ENCODE measurements around the gene OR1J4.
"Not testable (repeated sequence)": the region's sequence is repeated elsewhere in the genome, so short reads cannot be mapped to it uniquely, and the experiment has no call there.

OR1J4 gene

DNA sequence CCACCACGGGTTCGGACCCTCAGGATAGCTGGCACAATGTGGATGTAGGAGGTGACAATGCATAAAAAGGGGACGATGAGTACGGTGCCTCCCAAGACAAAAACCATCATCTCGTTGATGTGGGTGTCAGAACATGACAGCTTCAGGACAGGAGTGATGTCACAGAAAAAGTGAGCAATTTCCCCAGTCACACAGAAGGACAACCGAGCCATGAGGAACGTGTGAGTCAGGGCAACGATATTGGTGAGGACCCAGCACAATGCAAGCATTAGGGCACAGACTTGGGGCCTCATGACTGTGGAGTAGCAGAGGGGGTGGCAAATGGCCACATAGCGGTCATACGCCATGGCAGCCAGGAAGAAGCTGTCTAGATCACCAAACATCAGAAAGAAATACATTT is 7.7 kb downstream of the OR1J4 start:
- Histone ChIP-seq H3K4me1 (ENCODE audit: control insufficient read depth, insufficient read depth, low read length, unreplicated experiment) (no peaks in the 10 kb centered on the region), H3K36me3 (ENCODE audit: insufficient read depth, low read length) (no peaks in the 10 kb centered on the region), H3K79me2 (ENCODE audit: control insufficient read depth, insufficient read depth, low read length, unreplicated experiment) (no peaks in the 10 kb centered on the region), H3K27me3 (ENCODE audit: insufficient read depth, low read length) (peaks cover 44% of the 10 kb centered on the region), H3K4me3 (ENCODE audit: low read depth, low read length) (no peak overlapping the region), H3K27ac (ENCODE audit: low read depth, low read length) (no peak overlapping the region), H2AFZ (ENCODE audit: low read length, unreplicated experiment) (no peak overlapping the region)

DNA sequence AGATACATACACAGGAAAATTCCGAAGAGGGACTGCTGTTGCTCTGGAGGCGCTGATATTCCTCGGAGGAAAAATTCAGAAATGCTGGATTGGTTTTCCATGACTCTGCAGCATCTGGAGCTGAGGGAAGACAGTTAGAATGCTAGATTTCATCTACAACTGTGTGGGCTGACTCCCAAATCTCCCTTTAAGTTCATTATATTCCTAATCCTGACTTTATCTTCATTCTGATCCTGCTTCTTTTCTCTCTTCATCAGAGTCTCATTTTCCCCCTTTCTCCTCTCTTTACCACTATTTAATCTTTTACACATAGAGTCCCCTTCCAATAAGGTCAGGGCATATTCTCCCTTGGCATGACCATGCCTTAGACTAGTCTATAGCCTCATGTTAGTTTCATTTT is 8.3 kb downstream of the OR1J4 start, which contains the start of gene OR1N1:
Gene OR1N1 (minus strand): TSS at position 101 of the 400 bp plus-strand sequence. CDS start 0 bp downstream, at position 101.
- H3K27ac ChIP-seq (ENCODE audit: low read depth, low read length): no peak within 1 kb of the TSS
- H3K79me2 ChIP-seq (ENCODE audit: control insufficient read depth, insufficient read depth, low read length, unreplicated experiment): no peaks in the 10 kb centered on the region
- H3K4me3 ChIP-seq (ENCODE audit: low read depth, low read length): no peak within 1 kb of the TSS
- no peaks in the 10 kb centered on the region for H3K4me1 ChIP-seq (ENCODE audit: control insufficient read depth, insufficient read depth, low read length, unreplicated experiment)
- no peak within 1 kb of the TSS for H2AFZ ChIP-seq (ENCODE audit: low read length, unreplicated experiment)
- H3K36me3 ChIP-seq (ENCODE audit: insufficient read depth, low read length): no peaks in the 10 kb centered on the region
- peaks cover 40% of the 10 kb centered on the region for H3K27me3 ChIP-seq (ENCODE audit: insufficient read depth, low read length)

DNA sequence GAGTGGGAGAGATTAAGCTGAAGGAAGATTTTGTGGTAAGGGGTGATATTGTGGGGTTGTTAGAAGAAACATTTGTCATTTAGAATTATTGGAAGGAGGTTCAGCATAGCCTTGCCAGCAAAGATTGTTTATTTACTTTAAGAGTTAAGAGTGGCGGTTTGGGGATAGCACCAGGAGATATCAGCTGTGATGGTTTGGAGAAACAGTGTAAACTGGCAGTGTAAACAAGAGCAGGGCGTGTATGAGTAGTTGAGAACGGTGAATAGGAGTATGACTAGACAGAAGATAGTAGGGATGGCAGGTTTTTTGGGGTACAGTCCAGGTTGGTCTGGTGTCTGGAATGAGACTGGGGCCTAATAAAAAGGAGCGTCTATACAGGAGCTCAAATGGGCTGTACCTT is 12.2 kb downstream of the OR1J4 start:
- peaks cover 28% of the 10 kb centered on the region for H3K27me3 ChIP-seq (ENCODE audit: insufficient read depth, low read length)
- not testable (repeated sequence) for H3K4me3 ChIP-seq (ENCODE audit: low read depth, low read length); H3K27ac ChIP-seq (ENCODE audit: low read depth, low read length); H2AFZ ChIP-seq (ENCODE audit: low read length, unreplicated experiment); H3K36me3 ChIP-seq (ENCODE audit: insufficient read depth, low read length); H3K79me2 ChIP-seq (ENCODE audit: control insufficient read depth, insufficient read depth, low read length, unreplicated experiment); H3K4me1 ChIP-seq (ENCODE audit: control insufficient read depth, insufficient read depth, low read length, unreplicated experiment)

DNA sequence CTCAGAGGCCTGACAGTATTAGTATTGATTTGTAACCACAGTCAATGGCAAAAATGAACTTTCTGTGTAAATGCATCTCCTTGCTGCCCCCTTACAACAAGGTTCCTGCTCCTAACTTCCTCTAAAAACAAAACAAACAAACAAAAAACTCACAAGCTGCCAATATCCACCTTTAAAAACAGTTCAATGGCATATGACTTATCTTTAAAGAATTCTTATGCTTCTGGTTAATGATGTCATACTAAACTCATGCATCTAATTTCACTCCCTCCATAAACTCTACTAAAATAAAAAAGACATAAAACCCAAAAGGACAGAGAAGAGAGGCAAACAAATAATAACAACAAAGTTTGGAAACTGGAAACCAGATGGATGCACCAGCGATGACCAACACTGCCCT is 17.2 kb downstream of the OR1J4 start:
- Histone ChIP-seq H3K27ac (ENCODE audit: low read depth, low read length) (no peak overlapping the region), H3K79me2 (ENCODE audit: control insufficient read depth, insufficient read depth, low read length, unreplicated experiment) (no peaks in the 10 kb centered on the region), H3K4me1 (ENCODE audit: control insufficient read depth, insufficient read depth, low read length, unreplicated experiment) (no peaks in the 10 kb centered on the region), H3K4me3 (ENCODE audit: low read depth, low read length) (no peak overlapping the region), H2AFZ (ENCODE audit: low read length, unreplicated experiment) (no peak overlapping the region), H3K36me3 (ENCODE audit: insufficient read depth, low read length) (no peaks in the 10 kb centered on the region), H3K27me3 (ENCODE audit: insufficient read depth, low read length) (peaks cover 3% of the 10 kb centered on the region; the same call in 1 of the 2 replicates)

DNA sequence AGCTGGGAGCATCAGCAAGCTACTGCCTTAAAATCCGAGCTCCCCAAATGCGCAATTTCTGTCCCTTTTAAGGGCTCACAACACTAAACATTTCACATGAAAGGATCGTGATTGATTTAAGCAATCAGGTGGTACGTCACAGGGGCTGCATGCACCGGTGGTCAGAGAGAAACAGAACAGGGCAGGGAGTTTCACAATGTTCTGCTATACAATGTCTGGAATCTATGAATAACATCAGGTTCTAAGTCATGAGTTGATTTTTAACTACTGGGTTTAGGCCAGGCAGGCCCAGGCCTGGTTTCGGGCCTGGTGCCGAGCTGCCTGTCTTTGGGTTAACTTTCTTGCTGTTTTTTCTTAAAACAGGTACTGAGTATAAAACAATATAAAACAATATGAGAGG is 18.1 kb downstream of the OR1J4 start:
- H3K27me3 ChIP-seq (ENCODE audit: insufficient read depth, low read length): peaks cover 12% of the 10 kb centered on the region; the same call in 1 of the 2 replicates
- not testable (repeated sequence) for H3K27ac ChIP-seq (ENCODE audit: low read depth, low read length); H3K79me2 ChIP-seq (ENCODE audit: control insufficient read depth, insufficient read depth, low read length, unreplicated experiment)

DNA sequence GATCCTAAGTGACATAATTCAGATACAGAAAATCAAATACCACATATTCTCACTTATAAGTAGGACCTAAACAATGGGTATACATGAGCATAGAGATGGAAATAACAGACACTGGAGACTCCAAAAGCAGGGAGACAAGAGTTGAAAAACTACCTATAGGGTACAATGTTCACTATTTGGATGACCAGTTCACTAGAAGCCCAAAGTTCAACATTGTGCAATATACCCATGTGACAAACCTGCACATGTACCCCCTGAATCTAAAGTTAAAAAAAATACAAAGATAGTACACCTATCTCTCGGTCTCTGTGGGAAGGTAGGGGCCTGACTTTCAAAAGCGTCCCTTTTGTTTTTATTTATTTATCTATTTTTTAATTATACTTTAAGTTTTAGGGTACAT is 19.8 kb downstream of the OR1J4 start:
- Histone ChIP-seq H3K79me2 (ENCODE audit: control insufficient read depth, insufficient read depth, low read length, unreplicated experiment) (no peaks in the 10 kb centered on the region), H3K27ac (ENCODE audit: low read depth, low read length) (no peak overlapping the region), H3K27me3 (ENCODE audit: insufficient read depth, low read length) (peaks cover 24% of the 10 kb centered on the region), H3K36me3 (ENCODE audit: insufficient read depth, low read length) (no peaks in the 10 kb centered on the region), H3K4me3 (ENCODE audit: low read depth, low read length) (no peak overlapping the region), H2AFZ (ENCODE audit: low read length, unreplicated experiment) (no peak overlapping the region), H3K4me1 (ENCODE audit: control insufficient read depth, insufficient read depth, low read length, unreplicated experiment) (no peaks in the 10 kb centered on the region)

More for the DNA sequence above, 18.1 kb downstream of the OR1J4 start:
- H3K4me3 ChIP-seq (ENCODE audit: low read depth, low read length); H3K4me1 ChIP-seq (ENCODE audit: control insufficient read depth, insufficient read depth, low read length, unreplicated experiment); H2AFZ ChIP-seq (ENCODE audit: low read length, unreplicated experiment); H3K36me3 ChIP-seq (ENCODE audit: insufficient read depth, low read length): not testable (repeated sequence)

DNA sequence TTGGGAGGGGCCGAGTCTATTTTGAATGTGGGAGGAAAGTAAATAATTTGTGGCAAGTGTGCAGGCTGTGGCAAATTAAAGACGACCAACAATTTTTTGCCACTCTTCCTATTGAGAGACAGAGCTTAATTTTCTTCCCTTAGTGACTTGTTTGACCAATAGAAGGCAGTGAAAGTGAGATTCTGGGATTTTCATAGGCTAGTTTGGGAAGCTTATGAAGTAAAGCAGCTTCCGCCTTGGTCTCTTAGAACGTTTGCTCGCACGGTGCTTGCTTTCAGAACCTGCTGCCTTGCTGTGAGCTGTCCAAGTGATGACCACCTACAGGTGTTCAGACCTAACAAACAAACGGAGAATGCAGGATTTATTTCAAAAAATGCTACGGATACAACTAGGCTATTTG is 27.3 kb downstream of the OR1J4 start:
- no peaks in the 10 kb centered on the region for H3K4me1 ChIP-seq (ENCODE audit: control insufficient read depth, insufficient read depth, low read length, unreplicated experiment)
- no peaks in the 10 kb centered on the region for H3K79me2 ChIP-seq (ENCODE audit: control insufficient read depth, insufficient read depth, low read length, unreplicated experiment)
- no peak overlapping the region for H3K27ac ChIP-seq (ENCODE audit: low read depth, low read length)
- H3K4me3 ChIP-seq (ENCODE audit: low read depth, low read length): no peak overlapping the region
- no peaks in the 10 kb centered on the region for H3K36me3 ChIP-seq (ENCODE audit: insufficient read depth, low read length)
- no peak overlapping the region for H2AFZ ChIP-seq (ENCODE audit: low read length, unreplicated experiment)
- peaks cover 44% of the 10 kb centered on the region for H3K27me3 ChIP-seq (ENCODE audit: insufficient read depth, low read length)

DNA sequence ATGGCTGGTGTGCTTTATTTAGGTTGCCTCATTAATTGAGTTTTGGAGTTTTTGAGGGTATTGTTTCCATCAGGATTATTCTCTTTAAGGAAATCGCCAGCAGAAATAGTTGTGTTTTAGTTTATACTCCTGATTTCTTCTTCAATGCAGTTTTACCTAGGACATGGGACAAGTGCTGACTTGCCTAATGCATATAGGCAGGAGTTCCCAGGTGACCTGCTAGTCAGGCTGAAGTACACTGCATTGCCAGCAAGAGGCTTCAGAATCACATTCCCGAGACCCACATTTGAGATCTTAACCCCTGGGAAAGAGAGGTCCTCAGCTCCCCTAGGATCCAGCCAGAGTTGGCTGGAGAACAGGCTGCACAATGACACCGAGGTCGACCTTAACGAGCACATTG is 32.4 kb downstream of the OR1J4 start:
- Histone ChIP-seq H2AFZ (ENCODE audit: low read length, unreplicated experiment) (no peak overlapping the region), H3K27ac (ENCODE audit: low read depth, low read length) (no peak overlapping the region), H3K27me3 (ENCODE audit: insufficient read depth, low read length) (peaks cover 61% of the 10 kb centered on the region), H3K79me2 (ENCODE audit: control insufficient read depth, insufficient read depth, low read length, unreplicated experiment) (no peaks in the 10 kb centered on the region), H3K36me3 (ENCODE audit: insufficient read depth, low read length) (no peaks in the 10 kb centered on the region), H3K4me3 (ENCODE audit: low read depth, low read length) (no peak overlapping the region), H3K4me1 (ENCODE audit: control insufficient read depth, insufficient read depth, low read length, unreplicated experiment) (no peaks in the 10 kb centered on the region)

DNA sequence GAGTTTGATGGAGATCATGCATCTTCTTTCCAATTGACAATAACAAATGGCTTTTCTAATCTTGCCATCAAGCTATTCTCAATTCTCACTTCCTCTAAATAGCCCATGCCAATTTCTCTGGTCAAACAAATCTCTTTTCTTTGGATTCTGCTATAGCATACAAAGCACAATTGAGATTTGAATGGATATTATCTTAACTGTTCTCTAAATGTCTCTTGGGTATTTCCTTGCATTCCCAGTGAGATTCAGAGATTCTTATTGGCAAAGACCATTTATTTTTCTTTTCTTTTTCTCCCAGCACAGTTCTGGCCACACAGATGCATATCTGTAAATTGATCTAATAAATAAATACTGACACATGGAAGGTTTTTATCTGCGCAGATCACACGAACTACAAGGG is 33.9 kb downstream of the OR1J4 start, which contains the start of gene OR1N2:
Gene OR1N2 (plus strand): TSS at position 301 of the 400 bp plus-strand sequence. CDS start 100 bp downstream, outside the sequence.
- H2AFZ ChIP-seq (ENCODE audit: low read length, unreplicated experiment): no peak within 1 kb of the TSS
- H3K27ac ChIP-seq (ENCODE audit: low read depth, low read length): no peak within 1 kb of the TSS
- no peaks in the 10 kb centered on the region for H3K36me3 ChIP-seq (ENCODE audit: insufficient read depth, low read length)
- H3K27me3 ChIP-seq (ENCODE audit: insufficient read depth, low read length): peaks cover 63% of the 10 kb centered on the region
- H3K79me2 ChIP-seq (ENCODE audit: control insufficient read depth, insufficient read depth, low read length, unreplicated experiment): no peaks in the 10 kb centered on the region
- H3K4me3 ChIP-seq (ENCODE audit: low read depth, low read length): no peak within 1 kb of the TSS
- H3K4me1 ChIP-seq (ENCODE audit: control insufficient read depth, insufficient read depth, low read length, unreplicated experiment): no peaks in the 10 kb centered on the region

DNA sequence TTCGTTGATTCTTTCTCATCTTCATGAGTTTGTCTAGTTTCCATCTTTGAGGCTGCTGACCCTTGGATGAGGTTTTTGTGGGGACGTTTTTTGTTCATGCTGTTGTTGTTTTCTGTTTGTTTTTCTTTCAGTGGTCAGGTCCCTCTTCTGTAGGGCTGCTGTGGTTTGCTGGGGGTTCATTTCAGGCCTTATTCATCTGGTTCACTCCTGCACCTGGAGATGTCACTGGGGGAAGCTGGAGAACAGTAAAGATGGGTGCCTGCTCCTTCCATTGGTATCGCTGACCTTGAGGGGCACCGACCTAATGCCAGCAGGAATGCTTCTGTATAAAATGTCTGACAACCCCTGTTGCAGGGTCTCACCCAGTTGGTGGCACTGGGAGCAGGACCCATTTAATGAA is 42.5 kb downstream of the OR1J4 start:
- H3K4me1 ChIP-seq (ENCODE audit: control insufficient read depth, insufficient read depth, low read length, unreplicated experiment): no peaks in the 10 kb centered on the region
- no peak overlapping the region for H2AFZ ChIP-seq (ENCODE audit: low read length, unreplicated experiment)
- H3K4me3 ChIP-seq (ENCODE audit: low read depth, low read length): no peak overlapping the region
- peaks cover 15% of the 10 kb centered on the region; the same call in 1 of the 2 replicates for H3K27me3 ChIP-seq (ENCODE audit: insufficient read depth, low read length)
- H3K79me2 ChIP-seq (ENCODE audit: control insufficient read depth, insufficient read depth, low read length, unreplicated experiment): no peaks in the 10 kb centered on the region
- no peak overlapping the region for H3K27ac ChIP-seq (ENCODE audit: low read depth, low read length)
- H3K36me3 ChIP-seq (ENCODE audit: insufficient read depth, low read length): no peaks in the 10 kb centered on the region

DNA sequence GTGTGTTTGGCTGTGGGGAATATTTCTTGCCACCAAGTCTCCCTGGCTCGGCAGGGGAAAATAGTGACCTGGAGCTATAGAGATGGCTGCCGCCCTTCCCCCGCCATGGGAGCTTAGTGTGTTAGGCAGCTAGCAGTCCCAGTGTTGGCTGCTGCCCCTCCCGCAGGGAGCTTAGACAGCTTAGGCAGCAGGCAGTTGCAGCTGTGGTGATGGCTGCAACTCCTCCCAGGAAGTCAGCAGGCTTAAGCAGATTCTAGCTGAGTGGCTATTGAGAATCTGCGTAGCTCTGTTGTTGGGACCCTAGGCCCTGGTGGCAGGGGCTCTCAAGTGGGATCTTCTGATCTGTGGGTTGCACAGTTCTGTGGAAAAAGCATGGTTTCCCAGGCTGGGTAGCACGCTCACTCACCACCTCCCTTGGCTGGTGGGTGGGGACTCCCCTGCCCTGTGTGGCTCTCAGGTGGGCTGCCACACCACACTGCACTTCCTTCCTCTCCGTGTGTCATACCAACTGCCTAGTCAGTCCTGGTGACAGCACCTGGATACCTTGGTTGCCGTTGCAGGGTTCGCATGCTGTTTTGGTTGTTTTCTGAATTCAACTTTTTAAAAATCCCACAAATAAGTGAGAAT is 43.3 kb downstream of the OR1J4 start:
- Histone ChIP-seq H3K36me3 (ENCODE audit: insufficient read depth, low read length) (no peaks in the 10 kb centered on the region), H3K4me3 (ENCODE audit: low read depth, low read length) (no peak overlapping the region), H2AFZ (ENCODE audit: low read length, unreplicated experiment) (no peak overlapping the region), H3K27me3 (ENCODE audit: insufficient read depth, low read length) (peaks cover 15% of the 10 kb centered on the region; the same call in 1 of the 2 replicates), H3K79me2 (ENCODE audit: control insufficient read depth, insufficient read depth, low read length, unreplicated experiment) (no peaks in the 10 kb centered on the region), H3K4me1 (ENCODE audit: control insufficient read depth, insufficient read depth, low read length, unreplicated experiment) (no peaks in the 10 kb centered on the region), H3K27ac (ENCODE audit: low read depth, low read length) (no peak overlapping the region)
